H9 (cell line): ENCODE measurements around the gene PKD2L2. TPM values are rescaled to one million over a fixed set of nuclear protein-coding genes. Genes with fewer than 3 reads are reported as not detected.

Source experiments
- DNase-seq: peaks from one replicate; pipeline ENCODE4 v3.0.0-alpha.2; 2017
- H2AFZ ChIP-seq: one replicate; pipeline ENCODE4 v1.6.1; 2013; ENCODE audit warnings: mild to moderate bottlenecking, low read length, control low read depth, moderate library complexity
- H2AK5ac ChIP-seq: 2 replicates; pipeline ENCODE4 v1.6.1; 2013; ENCODE audit warnings: low read length, control low read depth, mixed read lengths; ENCODE audit not compliant: insufficient read length
- H2BK120ac ChIP-seq: one replicate; pipeline ENCODE4 v1.6.1; 2013; ENCODE audit warnings: low read depth, mild to moderate bottlenecking, low read length, control low read depth, inconsistent platforms; ENCODE audit not compliant: poor library complexity, severe bottlenecking
- H2BK12ac ChIP-seq: 2 replicates; pipeline ENCODE4 v1.6.1; 2013; ENCODE audit warnings: low read length, control low read depth, mixed read lengths, low read depth; ENCODE audit not compliant: insufficient read length
- H2BK15ac ChIP-seq: 2 replicates; pipeline ENCODE4 v1.6.1; 2013; ENCODE audit warnings: low read depth, low read length, control low read depth
- H2BK20ac ChIP-seq: one replicate; pipeline ENCODE4 v1.6.1; 2013; ENCODE audit warnings: low read depth, mild to moderate bottlenecking, low read length, control low read depth, inconsistent platforms; ENCODE audit not compliant: poor library complexity, severe bottlenecking
- H2BK5ac ChIP-seq: 2 replicates; pipeline ENCODE4 v1.6.1; 2013; ENCODE audit warnings: low read length, control low read depth, mixed read lengths; ENCODE audit not compliant: insufficient read length
- H3K14ac ChIP-seq: 2 replicates; pipeline ENCODE4 v1.6.1; 2013; ENCODE audit warnings: low read length, control low read depth; ENCODE audit not compliant: insufficient read depth
- H3K18ac ChIP-seq: 2 replicates; pipeline ENCODE4 v1.6.1; 2013; ENCODE audit warnings: low read depth, mild to moderate bottlenecking, mixed read lengths, low read length, control low read depth; ENCODE audit not compliant: insufficient read length
- H3K23ac ChIP-seq: 2 replicates; pipeline ENCODE4 v1.6.1; 2013; ENCODE audit warnings: low read length, control low read depth, mixed read lengths, low read depth; ENCODE audit not compliant: insufficient read length
- H3K23me2 ChIP-seq: 2 replicates; pipeline ENCODE4 v1.6.1; 2013; ENCODE audit warnings: low read depth, mild to moderate bottlenecking, mixed read lengths, low read length, control low read depth; ENCODE audit not compliant: insufficient read length, poor library complexity, severe bottlenecking
- H3K27ac ChIP-seq: 2 replicates; pipeline ENCODE4 v1.5.1; 2013; ENCODE audit warnings: low read length, control low read depth, mixed read lengths, low read depth; ENCODE audit not compliant: insufficient read length
- H3K27me3 ChIP-seq: 2 replicates; pipeline ENCODE4 v1.6.1; 2013; ENCODE audit warnings: low read length, control low read depth, inconsistent platforms; ENCODE audit not compliant: insufficient read depth
- H3K4ac ChIP-seq: 2 replicates; pipeline ENCODE4 v1.6.1; 2013; ENCODE audit warnings: low read depth, mild to moderate bottlenecking, control low read depth, inconsistent platforms, low read length, moderate library complexity
- H3K4me1 ChIP-seq: 2 replicates; pipeline ENCODE4 v1.6.1; 2013; ENCODE audit warnings: low read length, control low read depth, inconsistent platforms; ENCODE audit not compliant: insufficient read depth
- H3K4me2 ChIP-seq: 2 replicates; pipeline ENCODE4 v1.6.1; 2013; ENCODE audit warnings: low read length, control low read depth, mixed read lengths; ENCODE audit not compliant: insufficient read length, insufficient read depth
- H3K56ac ChIP-seq: 2 replicates; pipeline ENCODE4 v1.6.1; 2013; ENCODE audit warnings: low read depth, mild to moderate bottlenecking, mixed read lengths, low read length, control low read depth; ENCODE audit not compliant: insufficient read length
- H3K79me1 ChIP-seq: 2 replicates; pipeline ENCODE4 v1.6.1; 2013; ENCODE audit warnings: low read depth, mild to moderate bottlenecking, moderate library complexity, low read length, control low read depth, inconsistent platforms; ENCODE audit not compliant: insufficient read depth, poor library complexity, severe bottlenecking
- H3K79me2 ChIP-seq: 2 replicates; pipeline ENCODE4 v1.6.1; 2013; ENCODE audit warnings: low read length, control low read depth, inconsistent platforms; ENCODE audit not compliant: insufficient read depth
- H3K9ac ChIP-seq: 2 replicates; pipeline ENCODE4 v1.6.1; 2013; ENCODE audit warnings: low read length, control low read depth, mixed read lengths; ENCODE audit not compliant: insufficient read length; ENCODE audit errors: extremely low read depth
- H3K9me3 ChIP-seq: one replicate; pipeline ENCODE4 v1.6.1; 2013; ENCODE audit warnings: low read depth, low read length, inconsistent platforms; ENCODE audit not compliant: control insufficient read depth
- H3T11ph ChIP-seq: one replicate; pipeline ENCODE4 v1.6.1; 2013; ENCODE audit warnings: mild to moderate bottlenecking, low read length, control low read depth, inconsistent platforms
- H4K20me1 ChIP-seq: one replicate; pipeline ENCODE4 v1.6.1; 2013; ENCODE audit not compliant: control insufficient read depth, insufficient read length, insufficient read depth
- H4K5ac ChIP-seq: 2 replicates; pipeline ENCODE4 v1.6.1; 2013; ENCODE audit warnings: low read depth, mild to moderate bottlenecking, mixed read lengths, low read length, control low read depth; ENCODE audit not compliant: insufficient read length
- H4K8ac ChIP-seq: replicated peaks from 2 replicates; pipeline ENCODE4 v1.6.1; 2013; ENCODE audit warnings: low read length, control low read depth, mixed read lengths, low read depth; ENCODE audit not compliant: insufficient read length
- H4K91ac ChIP-seq: 2 replicates; pipeline ENCODE4 v1.6.1; 2013; ENCODE audit warnings: low read depth, mild to moderate bottlenecking, moderate library complexity, mixed read lengths, low read length, control low read depth; ENCODE audit not compliant: insufficient read length
- H3K27ac Mint-ChIP-seq, 3 experiments: 2 replicates in 2 of 3; 3 replicates in 1 of 3; pipeline ENCODE4 v1.8.0; 2020 to 2021; ENCODE audit warnings: mixed read lengths in 3 of 3, mild to moderate bottlenecking in 1 of 3, moderate library complexity in 1 of 3
- H3K27me3 Mint-ChIP-seq: 2 replicates; pipeline ENCODE4 v1.8.0; 2021; ENCODE audit warnings: low read depth, mild to moderate bottlenecking, moderate library complexity, mixed read lengths
- H3K36me3 Mint-ChIP-seq, 3 experiments: 2 replicates in 2 of 3; 3 replicates in 1 of 3; pipeline ENCODE4 v1.8.0; 2020 to 2021; ENCODE audit warnings: low read depth in 3 of 3, mixed read lengths in 3 of 3; ENCODE audit not compliant: insufficient read depth in 1 of 3
- H3K4me1 Mint-ChIP-seq, 2 experiments: 2 replicates each; pipeline ENCODE4 v1.8.0; 2020; ENCODE audit warnings: mixed read lengths in 2 of 2
- H3K4me3 Mint-ChIP-seq, 2 experiments: 2 replicates in 1 of 2; 3 replicates in 1 of 2; pipeline ENCODE4 v1.8.0; 2020 to 2021; ENCODE audit warnings: mild to moderate bottlenecking in 2 of 2, mixed read lengths in 2 of 2, moderate library complexity in 1 of 2
- H3K9me3 Mint-ChIP-seq, 2 experiments: 2 replicates in 1 of 2; 3 replicates in 1 of 2; pipeline ENCODE4 v1.8.0; 2020; ENCODE audit warnings: mild to moderate bottlenecking in 2 of 2, mixed read lengths in 2 of 2, moderate library complexity in 1 of 2
- CTCF ChIP-seq: fragments of 200-600 bp; sonication (generic); conservative IDR thresholded peaks from 3 replicates; pipeline ENCODE4 v1.8.0; 2021; ENCODE audit warnings: antibody characterized with exemption, mild to moderate bottlenecking
- WGBS: extraction: QIAGEN DNeasy Blood & Tissue Kit; methylation state at CpG from one replicate; pipeline ENCODE4 v1.1.7; 2013; ENCODE audit warnings: missing lambda C conversion rate, low lambda C conversion rate, mixed read lengths; ENCODE audit not compliant: insufficient read length; ENCODE audit errors: extremely low coverage; 5-methylcytosine and 5-hydroxymethylcytosine counted together
- total RNA-seq: library from RNA; stranded (reverse); gene quantifications from 2 replicates; pipeline ENCODE4 v1.2.1, GENCODE V29; 2021

The PKD2L2 gene
- total RNA-seq, 1 experiment from 2014 or later: not detected

GRCh38 chr5:137938751-137939143 is 49.5 kb downstream of the PKD2L2 start:
- H2BK12ac ChIP-seq: no peak overlapping the region
- no peak overlapping the region for H3K27ac Mint-ChIP-seq
- no peak overlapping the region for H3K4me3 Mint-ChIP-seq
- no peak overlapping the region for H4K91ac ChIP-seq
- no peak overlapping the region for H3T11ph ChIP-seq
- H3K27me3 ChIP-seq: no peaks in the 10 kb centered on the region
- no peaks in the 10 kb centered on the region for H3K4me1 Mint-ChIP-seq
- no peak overlapping the region for H2BK15ac ChIP-seq
- H2AK5ac ChIP-seq: no peak overlapping the region
- no peak overlapping the region for H3K4ac ChIP-seq
- H3K9me3 Mint-ChIP-seq: no peaks in the 10 kb centered on the region
- H2AFZ ChIP-seq: no peak overlapping the region
- no peaks in the 10 kb centered on the region for H3K23me2 ChIP-seq
- H3K27ac ChIP-seq: no peak overlapping the region
- no peak overlapping the region for H3K4me2 ChIP-seq
- H4K8ac ChIP-seq: no peak overlapping the region
- H4K20me1 ChIP-seq: no peaks in the 10 kb centered on the region
- H3K23ac ChIP-seq: no peak overlapping the region
- no peak for TF ChIP-seq CTCF
- H3K9ac ChIP-seq: no peak overlapping the region
- H4K5ac ChIP-seq: no peak overlapping the region
- H2BK120ac ChIP-seq: no peak overlapping the region
- DNase-seq: no peak
- H3K4me1 ChIP-seq: no peaks in the 10 kb centered on the region
- H2BK5ac ChIP-seq: no peak overlapping the region
- H3K14ac ChIP-seq: no peak overlapping the region
- peaks cover 23 to 59% (median 57%) of the 10 kb centered on the region in 3 experiments; a peak in 6 of 7 replicates for H3K36me3 Mint-ChIP-seq
- no peaks in the 10 kb centered on the region for H3K9me3 ChIP-seq
- no peak overlapping the region for H3K56ac ChIP-seq
- WGBS: no CpG with 5 or more reads among the region's 1 CpG
- H3K79me2 ChIP-seq: no peaks in the 10 kb centered on the region
- no peaks in the 10 kb centered on the region for H3K79me1 ChIP-seq
- no peak overlapping the region for H3K18ac ChIP-seq
- no peaks in the 10 kb centered on the region for H3K27me3 Mint-ChIP-seq
- no peak overlapping the region for H2BK20ac ChIP-seq
